GM12873 (cell line): ENCODE data around the gene ZBTB14.

Experiments
- TF ChIP-seq, protein P1 (sequence below): IDR thresholded peaks from 2 replicates; pipeline ENCODE4 v1.5.1; 2012; ENCODE audit warnings: low read depth, mild to moderate bottlenecking, moderate library complexity, low read length, control low read depth; ENCODE audit not compliant: insufficient read depth; ENCODE audit errors: missing control alignments

ZBTB14 gene, protein sequence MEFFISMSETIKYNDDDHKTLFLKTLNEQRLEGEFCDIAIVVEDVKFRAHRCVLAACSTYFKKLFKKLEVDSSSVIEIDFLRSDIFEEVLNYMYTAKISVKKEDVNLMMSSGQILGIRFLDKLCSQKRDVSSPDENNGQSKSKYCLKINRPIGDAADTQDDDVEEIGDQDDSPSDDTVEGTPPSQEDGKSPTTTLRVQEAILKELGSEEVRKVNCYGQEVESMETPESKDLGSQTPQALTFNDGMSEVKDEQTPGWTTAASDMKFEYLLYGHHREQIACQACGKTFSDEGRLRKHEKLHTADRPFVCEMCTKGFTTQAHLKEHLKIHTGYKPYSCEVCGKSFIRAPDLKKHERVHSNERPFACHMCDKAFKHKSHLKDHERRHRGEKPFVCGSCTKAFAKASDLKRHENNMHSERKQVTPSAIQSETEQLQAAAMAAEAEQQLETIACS

DNA sequence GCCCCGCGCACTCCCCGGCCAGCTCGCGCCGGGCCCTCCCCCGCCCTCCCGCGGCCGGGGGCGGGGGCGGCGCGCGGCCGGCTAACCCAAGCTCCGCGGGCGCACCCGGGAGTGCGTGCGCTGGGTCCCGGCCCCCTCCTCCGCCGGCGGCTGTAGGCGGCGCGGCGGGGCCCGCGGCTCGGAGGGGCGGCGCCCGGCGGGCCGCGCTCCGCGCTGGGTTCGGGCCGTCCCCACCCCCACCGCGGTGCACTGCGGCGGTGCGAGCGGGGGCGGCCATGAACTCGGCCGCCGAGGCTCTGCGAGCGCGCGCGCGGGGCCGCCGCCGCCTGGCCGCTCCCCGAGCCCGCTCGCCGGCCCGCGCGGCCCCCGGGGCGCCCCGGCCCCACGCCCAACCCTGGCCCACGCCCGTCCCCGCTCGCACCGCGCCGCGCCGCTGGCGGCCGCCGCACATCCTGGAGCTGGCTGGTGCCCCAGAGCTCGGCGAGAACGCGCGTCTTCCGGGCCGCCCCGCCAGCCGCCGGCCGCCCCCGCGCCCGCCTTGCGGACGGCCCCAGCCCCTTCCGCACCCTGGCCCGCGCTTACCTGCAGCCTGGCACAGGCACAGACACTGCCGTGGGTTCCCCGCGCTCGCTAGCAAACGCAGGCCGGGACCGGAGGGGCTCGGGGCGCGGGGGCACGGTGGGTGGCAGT, at the start of gene ZBTB14:
Gene ZBTB14, minus strand, starts transcription at position 496 of the 690 bp plus-strand sequence. CDS start 2,480 bp downstream, outside the sequence.
- TF ChIP-seq, protein P1, sequence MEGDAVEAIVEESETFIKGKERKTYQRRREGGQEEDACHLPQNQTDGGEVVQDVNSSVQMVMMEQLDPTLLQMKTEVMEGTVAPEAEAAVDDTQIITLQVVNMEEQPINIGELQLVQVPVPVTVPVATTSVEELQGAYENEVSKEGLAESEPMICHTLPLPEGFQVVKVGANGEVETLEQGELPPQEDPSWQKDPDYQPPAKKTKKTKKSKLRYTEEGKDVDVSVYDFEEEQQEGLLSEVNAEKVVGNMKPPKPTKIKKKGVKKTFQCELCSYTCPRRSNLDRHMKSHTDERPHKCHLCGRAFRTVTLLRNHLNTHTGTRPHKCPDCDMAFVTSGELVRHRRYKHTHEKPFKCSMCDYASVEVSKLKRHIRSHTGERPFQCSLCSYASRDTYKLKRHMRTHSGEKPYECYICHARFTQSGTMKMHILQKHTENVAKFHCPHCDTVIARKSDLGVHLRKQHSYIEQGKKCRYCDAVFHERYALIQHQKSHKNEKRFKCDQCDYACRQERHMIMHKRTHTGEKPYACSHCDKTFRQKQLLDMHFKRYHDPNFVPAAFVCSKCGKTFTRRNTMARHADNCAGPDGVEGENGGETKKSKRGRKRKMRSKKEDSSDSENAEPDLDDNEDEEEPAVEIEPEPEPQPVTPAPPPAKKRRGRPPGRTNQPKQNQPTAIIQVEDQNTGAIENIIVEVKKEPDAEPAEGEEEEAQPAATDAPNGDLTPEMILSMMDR, result no peak

DNA sequence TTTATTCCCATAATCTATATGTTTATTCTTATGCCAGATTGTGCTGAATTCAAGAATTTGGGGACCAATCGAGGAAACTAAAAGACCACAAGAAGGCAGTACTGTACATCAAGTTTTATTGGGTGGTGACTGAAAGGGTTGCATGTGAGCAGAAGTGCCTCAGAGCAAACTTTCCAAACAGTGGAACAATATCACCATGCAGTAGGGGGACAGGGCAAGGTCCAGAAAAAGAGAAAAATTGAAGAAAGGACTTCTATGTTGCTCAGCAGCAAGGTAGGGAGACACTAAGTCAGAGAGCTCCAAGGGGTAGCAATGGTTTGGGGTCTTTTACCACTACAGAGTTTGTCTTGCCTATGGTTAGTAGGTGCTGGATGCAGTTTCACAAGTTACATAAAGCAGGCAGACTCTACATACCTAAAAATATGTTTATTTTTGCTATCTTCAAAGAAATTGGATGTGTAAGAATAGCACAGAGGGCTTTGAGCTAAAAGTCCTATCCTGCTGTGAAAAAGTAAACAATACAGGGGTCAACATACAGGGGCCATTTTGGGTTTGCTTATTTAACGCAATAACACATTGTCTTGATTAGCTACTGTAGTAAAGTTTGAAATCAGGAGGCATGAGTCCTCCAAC, 43.8 kb upstream of the ZBTB14 start:
- TF ChIP-seq, protein P1, result no peak

DNA sequence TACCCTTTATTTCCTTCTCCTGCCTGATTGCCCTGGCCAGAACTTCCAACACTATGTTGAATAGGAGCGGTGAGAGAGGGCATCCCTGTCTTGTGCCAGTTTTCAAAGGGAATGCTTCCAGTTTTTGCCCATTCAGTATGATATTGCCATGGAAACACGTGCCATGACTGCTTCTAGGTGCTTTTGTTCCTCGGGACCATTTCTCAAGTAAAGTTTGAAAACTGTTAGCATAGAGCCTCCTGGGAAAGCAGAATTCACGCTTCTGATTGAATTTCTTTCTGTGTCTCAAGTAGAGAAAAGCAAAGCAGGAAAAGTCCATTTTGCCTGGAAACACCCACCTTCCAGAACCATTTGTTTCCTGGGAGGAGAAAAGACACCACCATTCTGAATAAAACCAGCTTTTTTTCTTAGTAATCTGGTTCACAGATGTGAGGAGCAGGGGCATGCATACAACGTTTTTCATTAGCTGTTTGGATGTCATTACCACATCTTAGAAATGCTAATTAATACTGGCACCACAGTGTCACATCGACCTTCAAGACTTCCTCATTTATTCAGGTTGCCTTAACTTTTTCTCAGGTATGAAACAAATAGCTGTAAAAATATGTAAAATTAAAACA, 39.0 kb upstream of the ZBTB14 start:
- TF ChIP-seq, protein P1, result no peak

DNA sequence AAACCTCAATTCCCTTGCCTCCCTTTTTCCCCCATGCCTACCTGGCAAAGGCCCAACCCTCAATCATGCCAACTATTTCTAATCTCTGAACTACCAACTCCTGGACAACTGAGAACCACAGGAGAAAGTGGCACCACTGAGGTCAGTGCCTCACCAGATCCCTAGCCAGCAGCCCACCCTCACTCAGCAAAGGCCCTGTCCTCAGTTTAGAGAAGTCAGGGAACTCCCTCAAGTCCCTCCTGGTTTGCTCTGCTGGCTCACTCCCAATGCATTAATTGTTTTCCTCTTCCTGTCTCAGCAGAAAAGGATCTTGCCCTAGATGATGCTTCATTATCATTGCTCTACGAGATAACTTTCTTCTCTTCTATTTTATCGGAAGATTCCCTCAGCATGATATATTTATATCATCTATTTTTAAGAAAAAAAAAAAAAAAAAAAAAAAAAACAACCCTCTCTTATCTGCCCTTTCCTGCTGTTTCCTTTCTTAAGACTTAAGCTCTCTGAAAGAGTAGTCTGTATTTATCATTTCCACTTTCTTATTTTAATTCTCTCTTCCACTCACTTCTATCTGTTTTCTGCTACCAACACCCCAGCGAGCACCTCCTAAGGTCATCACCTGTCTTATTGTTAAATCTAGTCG, 22.7 kb upstream of the ZBTB14 start:
- TF ChIP-seq, protein P1, result no peak

DNA sequence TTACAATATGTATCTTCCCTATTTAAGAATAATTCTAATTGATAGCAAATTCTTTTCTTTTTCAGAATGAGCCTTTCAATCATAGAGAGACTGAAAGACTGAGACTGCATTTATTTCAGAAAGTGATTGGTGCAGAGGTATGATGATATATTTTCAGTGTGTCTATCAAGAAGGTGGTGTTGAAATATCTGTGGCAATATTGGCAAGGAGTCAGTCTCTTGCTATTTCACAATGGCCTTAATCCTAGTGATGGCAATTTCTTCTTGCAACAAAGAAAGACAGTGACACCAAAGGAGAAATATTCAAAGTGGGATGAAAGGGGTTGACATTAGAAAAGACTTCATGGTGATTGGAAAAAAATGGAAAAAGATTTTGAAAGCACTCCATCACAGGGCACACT, 21.7 kb upstream of the ZBTB14 start:
- TF ChIP-seq, protein P1, result no peak

DNA sequence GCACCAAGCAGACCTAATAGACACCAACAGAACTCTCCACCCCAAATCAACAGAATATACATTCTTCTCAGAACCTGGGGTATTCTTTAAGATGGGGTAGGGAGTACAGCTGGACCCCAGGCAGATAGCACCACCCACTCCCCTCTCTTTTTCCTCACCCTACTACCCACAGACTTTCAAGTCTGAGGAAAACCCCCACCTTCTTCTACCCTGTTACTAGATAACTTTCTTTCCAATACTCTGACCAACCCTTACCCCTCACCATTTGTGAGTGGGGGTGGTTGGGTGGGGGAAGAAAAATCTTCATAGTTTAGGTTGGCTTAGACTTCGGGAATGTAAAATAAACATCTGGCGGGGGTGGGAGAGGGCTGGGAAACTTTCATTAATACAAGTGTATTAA, 20.3 kb upstream of the ZBTB14 start:
- TF ChIP-seq, protein P1, result no peak
